ENCODE measurements around the gene LRRC34. TPM values are rescaled to one million over a fixed set of nuclear protein-coding genes. Genes with fewer than 3 reads are reported as not detected.

The LRRC34 gene
- total RNA-seq, 1 experiment from 2014 or later = 1.8 TPM

GRCh38 chr3:169772305-169772896 is 40.3 kb downstream of the LRRC34 start:
- Histone ChIP-seq H3K4me1 (ENCODE audit: insufficient read depth, low read length) (peaks cover 16% of the 10 kb centered on the region), H4K20me1 (ENCODE audit: low read length) (no peaks in the 10 kb centered on the region), H2AFZ (ENCODE audit: low read length) (peak overlapping the region; percentile 85), H3F3A (ENCODE audit: low read length, unreplicated experiment) (no peaks in the 10 kb centered on the region), H3K4me3 (ENCODE audit: low read length) (peak overlapping the region; percentile 96), H3K9me3 (ENCODE audit: low read length) (no peaks in the 10 kb centered on the region), H3K36me3 (ENCODE audit: low read depth, low read length) (peaks cover 21% of the 10 kb centered on the region; the same call in 1 of the 2 replicates), H3K79me2 (ENCODE audit: low read length) (peaks cover 32% of the 10 kb centered on the region), H3K9me2 (replicated peaks; ENCODE audit: low read length) (no peaks in the 10 kb centered on the region), H3K27me3 (ENCODE audit: low read length) (no peaks in the 10 kb centered on the region), H3K9ac (ENCODE audit: low read length) (peak overlapping the region; percentile 97), H3K4me2 (ENCODE audit: low read length) (peak overlapping the region; percentile 94), H3K27ac (ENCODE audit: low read length) (peak overlapping the region; percentile 90)
- ATAC-seq = peak; percentile 52
- CTCF ChIA-PET = no interaction called here
- no peak for TF ChIP-seq CTCF (conservative IDR thresholded peaks at IDR 0.05; ENCODE audit: low read depth, low read length)
- intact Hi-C loops (cut with micrococcal nuclease) = loop anchor here (5.0 kb wide), 3 partner anchors 40 to 1675 kb away; partner anchors contain the start of genes GOLIM4, GPR160, LRRC34 and LRRIQ4
- no TSS peak for BruUV-seq (replicated peaks)
- peak; percentile 80 for DNase-seq
- POLR2A ChIA-PET (ENCODE audit: unreplicated experiment) = interaction anchor here (0.6 kb wide), 1 partner anchor 235 kb away, joined by 7 read pairs; no protein-coding TSS in a partner anchor

GRCh38 chr3:169771497-169772304 is 41.0 kb downstream of the LRRC34 start:
- no peak for ATAC-seq
- no peak for TF ChIP-seq CTCF (conservative IDR thresholded peaks at IDR 0.05; ENCODE audit: low read depth, low read length)
- no peak for TF ChIP-seq EZH2 (IDR thresholded peaks at IDR 0.05; ENCODE audit: low read length, unreplicated experiment)
- TF ChIP-seq EZH2phosphoT487 (IDR thresholded peaks at IDR 0.05; ENCODE audit: borderline replicate concordance, low read length) = no peak

More at GRCh38 chr3:169771497-169772304, 41.0 kb downstream of the LRRC34 start:
- Histone ChIP-seq H3K27ac (ENCODE audit: low read length) (peak overlapping the region; percentile 90), H3K4me2 (ENCODE audit: low read length) (peak overlapping the region; percentile 94), H2AFZ (ENCODE audit: low read length) (peak overlapping the region; percentile 94), H3K9me3 (ENCODE audit: low read length) (no peaks in the 10 kb centered on the region), H3K9me2 (replicated peaks; ENCODE audit: low read length) (no peaks in the 10 kb centered on the region), H3K4me3 (ENCODE audit: low read length) (peak overlapping the region; percentile 96), H3K4me1 (ENCODE audit: insufficient read depth, low read length) (peaks cover 16% of the 10 kb centered on the region), H3K36me3 (ENCODE audit: low read depth, low read length) (peaks cover 16% of the 10 kb centered on the region; the same call in 1 of the 2 replicates), H3K27me3 (ENCODE audit: low read length) (no peaks in the 10 kb centered on the region), H3K79me2 (ENCODE audit: low read length) (peaks cover 32% of the 10 kb centered on the region), H4K20me1 (ENCODE audit: low read length) (no peaks in the 10 kb centered on the region), H3K9ac (ENCODE audit: low read length) (peak overlapping the region; percentile 97), H3F3A (ENCODE audit: low read length, unreplicated experiment) (no peaks in the 10 kb centered on the region)
- BruUV-seq (replicated peaks) = no TSS peak
- intact Hi-C loops (cut with micrococcal nuclease) = loop anchor here (5.0 kb wide), 3 partner anchors 41 to 1674 kb away; partner anchors contain the start of genes GOLIM4, GPR160, LRRC34 and LRRIQ4
- CTCF ChIA-PET = no interaction called here
- DNase-seq = peak; percentile 91
- POLR2A ChIA-PET (ENCODE audit: unreplicated experiment) = no interaction called here
